HCT116 (cell line): ENCODE results near the gene WSB1. TPM values are rescaled to one million over a fixed set of nuclear protein-coding genes. Genes with fewer than 3 reads are reported as not detected.

Experiments used
- ATAC-seq: fragments of 200-7000 bp; cut with Tn5 transposase; 2 replicates; pipeline ENCODE4 v1.9.1; 2020; ENCODE audit warnings: mild to moderate bottlenecking, moderate library complexity
- BruUV-seq: library from RNA; stranded (reverse); fragments of 400-500 nt; replicated peaks from 2 replicates; lab custom pipeline; 2021; lab: Mats Ljungman, UMichigan
- CTCF ChIA-PET: fragments of 300-600 bp; sonication (Branson Sonifier 250); formaldehyde crosslinking; loops from one replicate; lab custom pipeline; 2021; ENCODE audit warnings: antibody characterized with exemption; lab: Charles Lee
- POLR2A ChIA-PET: fragments of 300-600, 350-600 bp; sonication (Branson Sonifier 250); formaldehyde crosslinking; loops from one replicate; lab custom pipeline; 2021; ENCODE audit warnings: antibody characterized with exemption; lab: Charles Lee
- RAD21 ChIA-PET, 2 experiments: fragments of 300-600 bp; sonication (Branson Sonifier 250); formaldehyde crosslinking; loops; one replicate each; lab custom pipeline; 2023; ENCODE audit warnings: low total read pairs in 2 of 2; ENCODE audit not compliant: uncharacterized antibody in 2 of 2, unreplicated experiment in 2 of 2, low non-redundant PET in 1 of 2; lab: Charles Lee
- DNase-seq: peaks from one replicate; pipeline ENCODE4 v3.0.0-alpha.2; 2010; ENCODE audit warnings: low read depth, low spot score
- H2AFZ ChIP-seq: fragments of 200-600 bp; shearing (Covaris generic), sonication (generic); 2 replicates; pipeline ENCODE4 v1.6.1; 2017; ENCODE audit warnings: low read depth, mixed run types, mixed read lengths, antibody characterized with exemption, low read length; ENCODE audit not compliant: poor library complexity, severe bottlenecking
- H3K27ac ChIP-seq: 2 replicates; pipeline ENCODE4 v1.5.1; 2012; ENCODE audit warnings: low read depth, low read length
- H3K27me3 ChIP-seq: fragments of 200-600 bp; sonication (generic); 2 replicates; pipeline ENCODE4 v1.6.1; 2016; ENCODE audit warnings: mixed run types, low read length, mixed read lengths; ENCODE audit not compliant: insufficient read depth
- H3K36me3 ChIP-seq, 2 experiments: fragments of 200-500 bp in 1 of 2; fragments of 200-600 bp in 1 of 2; sonication (Bioruptor generic) in 1 of 2; sonication (generic) in 1 of 2; 2 replicates each; pipeline versions ENCODE4 v1.5.1 to v1.6.1; 2014 to 2016; ENCODE audit warnings: low read length in 2 of 2, inconsistent platforms in 1 of 2, mixed read lengths in 1 of 2, mixed run types in 1 of 2; ENCODE audit not compliant: insufficient read depth in 2 of 2, control insufficient read depth in 1 of 2
- H3K4me1 ChIP-seq, 2 experiments: fragments of 200-600 bp in 1 of 2; sonication (generic) in 1 of 2; 2 replicates each; pipeline versions ENCODE4 v1.5.1 to v1.6.1; 2012 to 2017; ENCODE audit warnings: low read length in 2 of 2, inconsistent platforms in 1 of 2, mild to moderate bottlenecking in 1 of 2, mixed read lengths in 1 of 2, mixed run types in 1 of 2, moderate library complexity in 1 of 2; ENCODE audit not compliant: insufficient read depth in 2 of 2, control insufficient read depth in 1 of 2
- H3K4me2 ChIP-seq: fragments of 200-600 bp; sonication (generic); 2 replicates; pipeline ENCODE4 v1.6.1; 2017; ENCODE audit warnings: mixed run types, low read length, mixed read lengths
- H3K4me3 ChIP-seq, 2 experiments: fragments of 200-600 bp in 1 of 2; sonication (generic) in 1 of 2; replicated peaks in 1 of 2; 2 replicates each; pipeline ENCODE4 v1.5.1; 2011 to 2016; ENCODE audit warnings: low read length in 2 of 2, control low read depth in 1 of 2, low read depth in 1 of 2, mild to moderate bottlenecking in 1 of 2, mixed read lengths in 1 of 2, mixed run types in 1 of 2
- H3K79me2 ChIP-seq: fragments of 200-600 bp; sonication (generic); 2 replicates; pipeline ENCODE4 v1.6.1; 2017; ENCODE audit warnings: mild to moderate bottlenecking, mixed run types, low read length, moderate library complexity, mixed read lengths; ENCODE audit not compliant: insufficient read depth
- H3K9ac ChIP-seq: fragments of 200-600 bp; sonication (generic); 2 replicates; pipeline ENCODE4 v1.6.1; 2016; ENCODE audit warnings: low read length, mixed read lengths
- H3K9me2 ChIP-seq: fragments of 200-600 bp; sonication (generic), shearing (Covaris generic); 2 replicates; pipeline ENCODE4 v1.6.1; 2017; ENCODE audit warnings: mixed run types, mild to moderate bottlenecking, moderate library complexity; ENCODE audit not compliant: insufficient read depth
- H3K9me3 ChIP-seq, 2 experiments: fragments of 200-500 bp in 1 of 2; fragments of 200-600 bp in 1 of 2; sonication (Bioruptor generic) in 1 of 2; sonication (generic) in 1 of 2; 2 replicates each; pipeline ENCODE4 v1.6.1; 2014 to 2017; ENCODE audit warnings: low read length in 2 of 2, mixed read lengths in 2 of 2, inconsistent platforms in 1 of 2, low read depth in 1 of 2, mild to moderate bottlenecking in 1 of 2, mixed run types in 1 of 2, moderate library complexity in 1 of 2; ENCODE audit not compliant: control insufficient read depth in 1 of 2, insufficient read depth in 1 of 2
- H4K20me1 ChIP-seq: fragments of 200-600 bp; sonication (generic), shearing (Covaris generic); 2 replicates; pipeline ENCODE4 v1.6.1; 2017; ENCODE audit warnings: mixed run types, mild to moderate bottlenecking, moderate library complexity; ENCODE audit not compliant: insufficient read depth
- CBX3 ChIP-seq: IDR thresholded peaks from 2 replicates; pipeline ENCODE4 v1.6.1; 2012; ENCODE audit warnings: low read depth
- EGR1 ChIP-seq: IDR thresholded peaks from 2 replicates; pipeline ENCODE4 v1.6.1; 2012; ENCODE audit warnings: low read depth
- FOSL1 ChIP-seq: IDR thresholded peaks from 2 replicates; pipeline ENCODE4 v1.6.1; 2012; ENCODE audit warnings: low read depth
- MAX ChIP-seq: IDR thresholded peaks from 2 replicates; pipeline ENCODE4 v1.6.1; 2012
- SIN3A ChIP-seq: IDR thresholded peaks from 2 replicates; pipeline ENCODE4 v1.6.1; 2012; ENCODE audit warnings: low read depth
- SRF ChIP-seq: IDR thresholded peaks from 2 replicates; pipeline ENCODE4 v1.6.1; 2012; ENCODE audit warnings: low read depth
- ZBTB33 ChIP-seq: IDR thresholded peaks from 2 replicates; pipeline ENCODE4 v1.6.1; 2011; ENCODE audit warnings: mild to moderate bottlenecking, low read length, moderate library complexity; ENCODE audit not compliant: insufficient replicate concordance; ENCODE audit errors: extremely low read depth
- ZFX ChIP-seq: fragments of 450-650 bp; IDR thresholded peaks from 2 replicates; pipeline ENCODE4 v1.6.1; 2017
- intact Hi-C: fragments of 100-400 bp; cut with micrococcal nuclease; formaldehyde crosslinking; loops from 2 replicates; pipeline ENCODE4 v1.10.0; 2022
- microRNA-seq: library from miRNA; unstranded; fragments of <30 nt; microRNA quantifications from one replicate; pipeline ENCODE4, GENCODE V29; 2016; ENCODE audit warnings: borderline number of aligned reads
- total RNA-seq: library from RNA; stranded (reverse); gene quantifications from one replicate; pipeline ENCODE4 v1.2.1, GENCODE V29; 2021; ENCODE audit not compliant: unreplicated experiment

Gene WSB1
- total RNA-seq, 1 experiment from 2014 or later = 88.0 TPM

DNA sequence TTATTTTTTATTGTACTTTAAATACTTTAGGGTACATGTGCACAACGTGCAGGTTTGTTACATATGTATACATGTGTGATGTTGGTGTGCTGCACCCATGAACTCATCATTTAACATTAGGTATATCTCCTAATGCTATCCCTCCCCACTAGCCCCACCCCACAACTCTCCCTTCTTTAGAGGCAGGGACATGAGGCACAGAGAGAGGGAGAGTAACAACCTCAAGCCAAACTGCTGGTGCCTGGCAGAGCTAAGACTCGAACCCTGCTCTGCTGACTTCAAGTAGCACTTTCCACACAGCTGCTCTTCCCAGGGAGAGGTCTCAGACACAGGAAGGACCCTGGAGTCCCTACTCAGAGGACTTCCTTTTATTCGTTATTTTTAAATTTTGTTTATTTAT lies 69.4 kb downstream of the WSB1 start:
- no peaks in the 10 kb centered on the region for H4K20me1 ChIP-seq
- H3K4me3 ChIP-seq = no peak overlapping the region
- TF ChIP-seq EGR1 (no peak), SRF (no peak), CBX3 (no peak), SIN3A (no peak), FOSL1 (no peak), ZFX (no peak), MAX (no peak), ZBTB33 (no peak)
- TF ChIP-seq, all 23 proteins: peak for 0
- no peaks in the 10 kb centered on the region for H3K79me2 ChIP-seq
- RAD21 ChIA-PET = no interaction called here
- CTCF ChIA-PET = interaction anchor here (1.2 kb wide), 1 partner anchor 236 kb away, joined by 3 read pairs; no protein-coding TSS in a partner anchor
- POLR2A ChIA-PET = no interaction called here
- DNase-seq (no peak), ATAC-seq (no peak)
- H3K9ac ChIP-seq = no peak overlapping the region
- no peaks in the 10 kb centered on the region for H3K27me3 ChIP-seq
- H2AFZ ChIP-seq = no peak overlapping the region
- no TSS peak for BruUV-seq
- no peaks in the 10 kb centered on the region for H3K9me3 ChIP-seq
- H3K4me1 ChIP-seq = no peaks in the 10 kb centered on the region
- no peaks in the 10 kb centered on the region for H3K9me2 ChIP-seq
- H3K36me3 ChIP-seq = no peaks in the 10 kb centered on the region
- no peak overlapping the region for H3K27ac ChIP-seq
- no peak overlapping the region for H3K4me2 ChIP-seq
- intact Hi-C loops = no loop called here

Small RNA genes within 50 kb of the gene (microRNA-seq; reads per million reads assigned to microRNA genes)
- not detected for gene MIR4522

Other genes with a start within 250 kb of the WSB1 start
- gene KSR1, start 162.3 kb downstream of the WSB1 start, total RNA-seq = 16.5 TPM